GM12872 (cell line): ENCODE measurements around the gene CAPRIN1.

Source experiments
- TF ChIP-seq, protein P1 (sequence below): IDR thresholded peaks from 3 replicates; pipeline ENCODE4 v1.5.1; 2011; ENCODE audit warnings: low read depth, mild to moderate bottlenecking, low read length, moderate library complexity; ENCODE audit not compliant: insufficient read depth

The CAPRIN1 gene

DNA sequence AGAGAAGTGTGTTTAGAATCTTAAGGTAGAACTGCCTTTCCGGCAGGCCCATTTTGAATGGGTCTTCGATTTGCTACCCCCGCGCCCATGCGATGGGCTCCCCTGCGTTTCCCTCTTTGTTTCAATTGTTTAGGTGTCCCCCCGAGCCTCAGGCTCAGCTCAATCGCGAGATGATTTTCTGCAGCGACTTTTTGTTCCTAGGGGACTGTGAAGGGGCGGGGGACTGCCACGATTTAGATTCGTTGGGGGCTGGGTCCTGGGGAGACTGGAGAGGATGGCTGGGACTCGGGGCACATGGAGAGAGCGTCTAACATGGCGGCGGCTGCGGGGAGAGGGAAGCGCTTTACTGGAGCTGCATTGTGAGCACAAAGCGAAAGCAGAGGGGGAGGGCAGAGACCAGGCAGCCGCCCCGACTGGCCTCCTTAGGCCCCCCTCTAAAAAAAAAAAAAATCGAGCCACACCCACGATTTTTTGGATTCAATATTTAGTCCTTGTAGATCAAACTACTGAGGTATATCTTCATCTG lies 1.7 kb downstream of the CAPRIN1 start:
- TF ChIP-seq, protein P1, sequence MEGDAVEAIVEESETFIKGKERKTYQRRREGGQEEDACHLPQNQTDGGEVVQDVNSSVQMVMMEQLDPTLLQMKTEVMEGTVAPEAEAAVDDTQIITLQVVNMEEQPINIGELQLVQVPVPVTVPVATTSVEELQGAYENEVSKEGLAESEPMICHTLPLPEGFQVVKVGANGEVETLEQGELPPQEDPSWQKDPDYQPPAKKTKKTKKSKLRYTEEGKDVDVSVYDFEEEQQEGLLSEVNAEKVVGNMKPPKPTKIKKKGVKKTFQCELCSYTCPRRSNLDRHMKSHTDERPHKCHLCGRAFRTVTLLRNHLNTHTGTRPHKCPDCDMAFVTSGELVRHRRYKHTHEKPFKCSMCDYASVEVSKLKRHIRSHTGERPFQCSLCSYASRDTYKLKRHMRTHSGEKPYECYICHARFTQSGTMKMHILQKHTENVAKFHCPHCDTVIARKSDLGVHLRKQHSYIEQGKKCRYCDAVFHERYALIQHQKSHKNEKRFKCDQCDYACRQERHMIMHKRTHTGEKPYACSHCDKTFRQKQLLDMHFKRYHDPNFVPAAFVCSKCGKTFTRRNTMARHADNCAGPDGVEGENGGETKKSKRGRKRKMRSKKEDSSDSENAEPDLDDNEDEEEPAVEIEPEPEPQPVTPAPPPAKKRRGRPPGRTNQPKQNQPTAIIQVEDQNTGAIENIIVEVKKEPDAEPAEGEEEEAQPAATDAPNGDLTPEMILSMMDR: no peak

DNA sequence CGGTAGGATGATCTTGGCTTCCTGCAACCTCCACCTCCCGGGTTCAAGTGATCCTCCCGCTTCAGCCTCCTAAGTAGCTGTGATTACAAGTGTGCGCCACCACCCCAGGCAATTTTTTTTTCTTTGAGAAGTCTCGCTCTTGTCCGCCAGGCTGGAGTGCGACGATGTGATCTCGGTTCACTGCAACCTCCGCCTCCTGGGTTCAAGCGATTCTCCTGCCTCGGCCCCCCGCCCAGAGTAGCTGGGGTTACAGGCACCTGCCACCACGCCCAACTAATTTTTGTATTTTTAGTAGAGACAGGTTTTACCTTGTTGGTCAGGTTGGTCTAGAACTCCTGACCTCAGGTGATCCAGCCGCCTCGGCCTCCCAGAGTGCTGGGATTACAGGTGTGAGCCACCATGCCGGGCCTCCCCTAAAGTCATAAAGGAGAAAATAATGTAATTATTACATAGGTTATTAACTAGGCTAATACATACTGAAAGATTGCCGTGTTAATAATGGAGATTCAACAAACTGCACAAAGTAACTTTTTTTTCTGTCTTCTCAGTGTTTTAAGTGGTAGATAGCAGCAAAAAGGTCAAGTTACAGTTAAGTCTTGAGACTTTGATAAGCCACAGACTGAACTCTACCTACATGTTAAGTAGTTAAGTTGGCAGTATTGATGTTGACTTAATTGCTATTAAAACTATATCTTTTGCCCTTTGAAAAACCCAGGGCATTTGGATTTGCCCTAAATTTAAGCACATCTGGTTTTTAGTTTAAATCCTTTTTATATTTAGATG lies 3.9 kb downstream of the CAPRIN1 start:
- TF ChIP-seq, protein P1: no peak

DNA sequence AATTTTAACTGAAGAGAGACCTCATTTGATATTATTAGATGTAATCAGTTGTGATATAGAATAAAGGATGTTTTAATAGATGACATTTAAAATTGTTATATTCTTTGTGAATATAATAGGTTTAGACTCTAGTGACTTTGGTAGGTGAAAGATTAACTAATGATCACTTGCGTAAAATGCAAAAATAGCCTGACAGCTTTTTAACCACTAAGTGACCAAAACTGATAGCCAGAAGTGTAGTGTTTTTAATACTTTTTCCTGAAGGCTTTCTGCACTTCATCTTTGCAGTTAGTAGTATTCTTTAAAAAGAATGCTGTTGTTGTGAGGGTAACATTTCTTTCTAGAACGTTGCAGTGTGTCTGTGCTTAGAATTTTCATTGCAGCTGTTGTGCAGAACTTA lies 5.1 kb downstream of the CAPRIN1 start:
- TF ChIP-seq, protein P1: no peak

DNA sequence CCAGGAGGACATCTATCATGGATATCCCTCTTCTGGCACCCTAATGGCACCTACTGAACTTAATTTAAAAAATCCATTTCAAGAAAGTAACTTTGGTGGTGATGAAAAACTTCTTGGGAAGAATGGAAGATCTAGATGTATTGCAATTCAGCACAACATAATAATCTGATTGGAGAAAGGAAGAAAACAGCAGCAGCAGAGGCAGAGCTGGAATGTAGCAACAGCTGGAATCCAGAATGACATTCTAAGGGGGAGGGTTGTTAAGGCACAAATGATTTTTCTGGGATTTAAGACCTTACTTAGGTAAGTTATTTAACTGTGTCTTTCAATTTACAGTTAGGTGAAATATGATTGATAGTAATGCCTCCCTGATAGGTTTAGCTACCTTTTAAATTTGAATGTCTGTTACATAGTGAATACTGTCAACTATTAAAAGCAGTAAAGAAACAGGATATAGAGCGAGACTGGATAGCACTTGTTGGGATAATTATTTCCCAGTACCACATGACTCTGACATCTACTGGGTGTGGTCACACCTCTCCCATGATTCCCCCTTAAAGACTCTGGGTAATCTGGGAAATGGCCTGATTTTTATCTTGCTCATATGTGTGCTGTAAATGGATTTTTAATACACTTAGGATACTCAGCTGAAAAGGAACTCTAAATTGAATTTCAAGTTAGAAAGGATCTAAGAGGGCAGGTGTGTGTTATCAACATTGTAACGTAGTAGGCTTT lies 11.7 kb downstream of the CAPRIN1 start:
- TF ChIP-seq, protein P1: no peak

DNA sequence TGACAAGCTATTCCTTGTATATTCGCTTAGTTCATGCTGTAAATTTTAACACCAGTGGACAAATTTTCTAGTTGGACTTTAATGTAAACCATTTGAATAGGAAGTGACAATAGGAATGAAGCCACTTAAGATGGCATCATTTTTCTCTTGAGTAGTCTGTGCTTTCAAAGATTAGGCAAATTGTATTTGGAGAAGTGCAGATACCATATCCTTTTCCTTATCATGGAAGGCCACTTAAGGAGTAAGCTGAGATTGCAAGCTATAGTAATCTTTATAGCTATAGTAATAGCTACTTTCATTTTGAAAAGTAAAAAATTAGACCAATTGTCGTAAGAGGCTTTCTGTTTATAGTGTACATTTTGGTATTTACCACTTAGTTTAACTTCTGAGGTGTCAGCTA lies 12.8 kb downstream of the CAPRIN1 start:
- TF ChIP-seq, protein P1: no peak

DNA sequence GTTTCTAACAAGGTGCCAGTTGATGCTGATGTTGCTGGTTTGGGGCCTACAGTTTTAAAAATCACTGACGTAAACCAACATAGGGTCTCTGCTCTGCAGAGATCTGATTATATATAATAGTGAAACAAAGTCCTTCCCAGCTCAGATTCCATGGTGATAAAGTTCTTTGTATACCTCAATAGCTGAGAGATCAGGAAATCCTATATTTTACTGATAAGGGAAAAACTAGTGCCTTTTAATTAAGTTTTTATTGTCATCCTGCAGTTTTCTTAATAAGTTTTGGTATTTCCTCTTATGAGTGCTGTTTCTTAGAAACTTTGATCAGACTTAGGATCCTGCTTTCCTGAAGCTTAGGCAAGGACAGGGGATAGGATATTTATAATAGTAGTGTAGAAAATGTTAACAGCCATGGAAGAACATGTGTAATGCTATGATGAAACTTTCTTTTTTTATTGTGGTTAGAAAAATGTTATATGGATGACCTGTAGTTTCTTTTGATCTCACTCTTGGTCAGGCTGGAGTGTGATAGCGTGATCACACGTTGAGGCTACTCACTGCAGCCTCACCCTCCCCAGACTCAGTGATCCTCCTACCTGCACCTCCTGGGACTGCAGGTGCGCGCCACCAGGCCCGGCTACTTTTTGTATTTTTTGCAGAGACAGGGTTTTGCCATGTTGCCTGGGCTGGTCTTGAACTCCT lies 14.1 kb downstream of the CAPRIN1 start:
- TF ChIP-seq, protein P1: peak; percentile 24; the same call in 1 of the 3 replicates

DNA sequence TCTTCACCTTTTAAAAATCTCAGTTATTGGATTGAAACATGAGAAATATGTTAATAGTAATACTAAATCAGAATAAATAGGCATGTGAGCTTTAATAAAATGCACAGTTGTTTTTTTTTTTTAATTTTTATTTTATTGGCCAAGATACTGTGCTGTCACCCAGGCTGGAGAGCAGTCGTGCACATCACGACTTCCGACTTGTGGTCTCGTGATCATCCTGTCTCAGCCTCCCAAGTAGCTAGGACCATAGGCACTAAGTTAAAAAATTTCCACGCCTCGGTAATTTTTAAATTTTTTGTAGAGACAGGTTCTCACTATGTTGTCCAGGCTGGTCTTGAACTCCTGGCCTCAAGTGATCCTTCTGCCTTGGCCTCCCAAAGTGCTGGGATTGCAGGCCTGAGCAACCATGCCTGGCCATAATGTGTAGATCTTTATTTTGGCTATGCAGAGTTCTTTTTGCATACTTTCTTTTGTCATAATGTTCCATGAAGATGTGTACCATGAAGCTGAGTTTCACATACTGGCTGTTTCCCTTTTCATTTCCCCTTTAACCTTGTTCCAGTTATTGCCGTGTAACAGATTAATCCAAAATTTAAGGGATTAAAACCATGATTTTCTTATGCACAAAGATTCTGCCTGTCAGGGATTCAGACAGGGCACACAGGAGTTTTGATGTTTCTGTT lies 16.0 kb downstream of the CAPRIN1 start:
- TF ChIP-seq, protein P1: no peak
